Measurements from ENCODE around the gene ACTN4.
A peak's percentile ranks its signal among the peaks of the same experiment; 100 is the strongest.

Gene ACTN4

GRCh38 chr19:38711726-38712153 lies 64.3 kb downstream of the ACTN4 start:
- Mint-ChIP-seq H3K4me1 (peaks cover 21% of the 10 kb centered on the region), H3K36me3 (ENCODE audit: low read depth) (peaks cover 44% of the 10 kb centered on the region), H3K9me3 (no peaks in the 10 kb centered on the region), H3K27ac (no peak overlapping the region), H3K27me3 (ENCODE audit: low read depth) (no peaks in the 10 kb centered on the region), H3K4me3 (no peak overlapping the region)
- no peak for TF ChIP-seq CTCF (IDR thresholded peaks at IDR 0.05; ENCODE audit: unreplicated experiment in 3 of 3)

DNA sequence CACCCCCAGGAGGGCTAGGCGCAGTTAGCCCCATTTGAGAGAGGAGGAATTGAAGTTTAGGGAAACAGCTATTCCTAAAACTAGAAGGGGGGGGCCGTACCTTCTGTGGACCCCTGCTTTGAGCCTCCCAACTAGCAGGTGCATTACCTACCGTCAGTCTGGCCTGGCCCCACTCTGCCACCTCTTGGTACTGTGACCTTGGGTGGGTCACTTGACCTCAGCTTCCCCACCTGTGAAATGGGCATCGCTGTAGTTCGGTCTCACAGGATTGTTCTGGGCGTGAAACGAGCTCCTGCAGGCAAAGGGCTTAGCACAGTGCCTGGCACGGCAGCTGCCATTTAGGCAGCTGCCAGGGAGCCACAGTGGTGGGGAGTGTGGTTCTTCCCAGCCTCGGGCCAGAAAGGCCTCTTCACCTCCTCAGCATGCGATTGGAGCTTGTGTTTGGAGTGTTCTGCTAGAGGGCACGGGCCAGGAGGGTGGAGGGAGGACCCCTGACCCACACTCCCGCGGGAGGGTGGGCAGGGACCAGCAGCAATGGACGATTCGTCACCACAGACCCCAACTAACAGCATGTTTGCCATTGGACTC lies 64.8 kb downstream of the ACTN4 start:
- Mint-ChIP-seq H3K27me3 (ENCODE audit: low read depth) (no peaks in the 10 kb centered on the region), H3K4me1 (peaks cover 21% of the 10 kb centered on the region), H3K27ac (no peak overlapping the region), H3K4me3 (no peak overlapping the region), H3K36me3 (ENCODE audit: low read depth) (peaks cover 39% of the 10 kb centered on the region), H3K9me3 (no peaks in the 10 kb centered on the region)
- no peak for TF ChIP-seq CTCF (IDR thresholded peaks at IDR 0.05; ENCODE audit: unreplicated experiment in 3 of 3)

GRCh38 chr19:38713227-38713649 lies 65.8 kb downstream of the ACTN4 start:
- Mint-ChIP-seq H3K36me3 (ENCODE audit: low read depth) (peaks cover 40% of the 10 kb centered on the region), H3K27me3 (ENCODE audit: low read depth) (no peaks in the 10 kb centered on the region), H3K27ac (peak overlapping the region; percentile 33 to 59 (median 39)), H3K4me3 (no peak overlapping the region), H3K9me3 (no peaks in the 10 kb centered on the region), H3K4me1 (peaks cover 21% of the 10 kb centered on the region)
- TF ChIP-seq CTCF (IDR thresholded peaks at IDR 0.05; ENCODE audit: unreplicated experiment in 3 of 3) = no peak

GRCh38 chr19:38713865-38714264 lies 66.4 kb downstream of the ACTN4 start:
- H3K9me3 Mint-ChIP-seq = no peaks in the 10 kb centered on the region
- no peak overlapping the region for H3K4me3 Mint-ChIP-seq
- H3K36me3 Mint-ChIP-seq (ENCODE audit: low read depth) = peaks cover 41% of the 10 kb centered on the region
- no peaks in the 10 kb centered on the region for H3K27me3 Mint-ChIP-seq (ENCODE audit: low read depth)
- peak overlapping the region in 2 of 3 experiments; percentile 39 to 48 for H3K27ac Mint-ChIP-seq
- H3K4me1 Mint-ChIP-seq = peaks cover 26% of the 10 kb centered on the region
- no peak for TF ChIP-seq CTCF (IDR thresholded peaks at IDR 0.05; ENCODE audit: unreplicated experiment in 3 of 3)

DNA sequence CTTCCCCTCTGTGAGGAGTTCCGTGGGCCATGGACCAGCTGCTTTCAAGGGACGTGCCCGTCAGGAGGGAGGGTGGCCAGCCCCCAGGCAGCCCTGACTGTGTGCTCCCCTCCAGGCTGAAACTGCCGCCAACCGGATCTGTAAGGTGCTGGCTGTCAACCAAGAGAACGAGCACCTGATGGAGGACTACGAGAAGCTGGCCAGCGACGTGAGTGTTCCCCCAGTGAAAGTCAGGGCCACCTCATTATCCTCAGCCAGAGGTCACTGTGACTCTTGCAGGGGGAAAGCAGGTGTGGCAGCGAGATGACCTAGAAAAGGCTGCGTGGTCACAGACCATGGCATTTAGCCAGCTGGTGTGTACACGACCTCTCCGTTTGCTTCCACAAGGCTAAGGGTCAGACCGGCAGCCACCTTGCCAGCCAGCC lies 66.9 kb downstream of the ACTN4 start:
- no peak overlapping the region for H3K4me3 Mint-ChIP-seq
- no peaks in the 10 kb centered on the region for H3K9me3 Mint-ChIP-seq
- H3K27me3 Mint-ChIP-seq (ENCODE audit: low read depth) = no peaks in the 10 kb centered on the region
- H3K36me3 Mint-ChIP-seq (ENCODE audit: low read depth) = peaks cover 41% of the 10 kb centered on the region
- no peak for TF ChIP-seq CTCF (IDR thresholded peaks at IDR 0.05; ENCODE audit: unreplicated experiment in 3 of 3)
- H3K4me1 Mint-ChIP-seq = peaks cover 31% of the 10 kb centered on the region
- no peak overlapping the region for H3K27ac Mint-ChIP-seq

- Mint-ChIP-seq H3K36me3 (ENCODE audit: low read depth) (peaks cover 38% of the 10 kb centered on the region), H3K4me3 (no peak overlapping the region), H3K9me3 (no peaks in the 10 kb centered on the region), H3K4me1 (peaks cover 34% of the 10 kb centered on the region), H3K27ac (no peak overlapping the region), H3K27me3 (ENCODE audit: low read depth) (no peaks in the 10 kb centered on the region)
- no peak for TF ChIP-seq CTCF (IDR thresholded peaks at IDR 0.05; ENCODE audit: unreplicated experiment in 3 of 3)
Measured at GRCh38 chr19:38715555-38715954, 68.1 kb downstream of the ACTN4 start.
